Dermis blood vessel endothelial cell (primary cell): Measurements from ENCODE around the gene NMRAL1. TPM values are rescaled to one million over a fixed set of nuclear protein-coding genes. Genes with fewer than 3 reads are reported as not detected.
A peak's percentile ranks its signal among the peaks of the same experiment; 100 is the strongest.

Source experiments
- DNase-seq: peaks from one replicate; pipeline ENCODE4 v3.0.0; 2010
- total RNA-seq: library from RNA; depleted of rRNA; stranded (reverse); fragments of >200 nt; gene quantifications from 2 replicates; pipeline ENCODE4 v1.2.3, GENCODE V29; 2014

Gene NMRAL1
- total RNA-seq, 1 donor from 2014 or later: 65.2 TPM

GRCh38 chr16:4420505-4421105, 53.8 kb downstream of the NMRAL1 start:
- no peak for DNase-seq

- DNase-seq: no peak
Measured at GRCh38 chr16:4419402-4419959, 54.9 kb downstream of the NMRAL1 start.

GRCh38 chr16:4416200-4417032, 58.0 kb downstream of the NMRAL1 start, which contains the start of gene CORO7:
Gene CORO7, minus strand, starts transcription at chr16:4416596. Its CDS starts 78 bp downstream, at chr16:4416518.
- DNase-seq: peak; percentile 93

- DNase-seq: peak; percentile 43
Measured at GRCh38 chr16:4415538-4416199, 58.8 kb downstream of the NMRAL1 start.

- no peak for DNase-seq
Measured at GRCh38 chr16:4414187-4414917, 60.1 kb downstream of the NMRAL1 start.

GRCh38 chr16:4412854-4413253, 61.6 kb downstream of the NMRAL1 start:
- no peak for DNase-seq

GRCh38 chr16:4412159-4412558, 62.3 kb downstream of the NMRAL1 start:
- DNase-seq: no peak

Other genes with a start within 250 kb of the NMRAL1 start
- 0.37 and 0.51 TPM in 2 replicates for gene SRL, start 232.5 kb downstream of the NMRAL1 start, total RNA-seq
- 4.1 and 7.3 TPM in 2 replicates for gene TFAP4, start 201.6 kb downstream of the NMRAL1 start, total RNA-seq
- gene GLIS2, start 158.6 kb downstream of the NMRAL1 start, total RNA-seq: 0.79 and 1.2 TPM in 2 replicates
- gene PAM16, start 123.3 kb downstream of the NMRAL1 start, total RNA-seq: 11.6 and 15.5 TPM in 2 replicates
- 1.9 and 2.2 TPM in 2 replicates for gene VASN, start 102.8 kb downstream of the NMRAL1 start, total RNA-seq
- gene CORO7, start 58.0 kb downstream of the NMRAL1 start, total RNA-seq: 44.9 and 58.0 TPM in 2 replicates
- gene DNAJA3, start 48.8 kb downstream of the NMRAL1 start, total RNA-seq: 41.0 and 58.9 TPM in 2 replicates
- gene HMOX2, start 1.8 kb upstream of the NMRAL1 start, total RNA-seq: 122 and 158 TPM in 2 replicates
- 12.9 and 17.3 TPM in 2 replicates for gene CDIP1, start 64.1 kb upstream of the NMRAL1 start, total RNA-seq
- not detected in 2 replicates for gene C16orf96, start 81.7 kb upstream of the NMRAL1 start, total RNA-seq
- gene UBALD1, start 140.3 kb upstream of the NMRAL1 start, total RNA-seq: 5.9 and 13.4 TPM in 2 replicates
- 29.3 and 46.0 TPM in 2 replicates for gene MGRN1, start 150.2 kb upstream of the NMRAL1 start, total RNA-seq
- 34.4 and 39.0 TPM in 2 replicates for gene NUDT16L1, start 218.9 kb upstream of the NMRAL1 start, total RNA-seq